HG02840 (cell line): ENCODE measurements around the gene SLC9A5.
A peak's percentile ranks its signal among the peaks of the same experiment; 100 is the strongest.

Experiments
- ATAC-seq: cut with Tn5 transposase; IDR thresholded peaks from one replicate; pipeline ENCODE4 v1.9.1; 2021; ENCODE audit warnings: mild to moderate bottlenecking, moderate library complexity, moderate number of reproducible peaks; ENCODE audit not compliant: unreplicated experiment, low FRiP score

SLC9A5 gene

DNA sequence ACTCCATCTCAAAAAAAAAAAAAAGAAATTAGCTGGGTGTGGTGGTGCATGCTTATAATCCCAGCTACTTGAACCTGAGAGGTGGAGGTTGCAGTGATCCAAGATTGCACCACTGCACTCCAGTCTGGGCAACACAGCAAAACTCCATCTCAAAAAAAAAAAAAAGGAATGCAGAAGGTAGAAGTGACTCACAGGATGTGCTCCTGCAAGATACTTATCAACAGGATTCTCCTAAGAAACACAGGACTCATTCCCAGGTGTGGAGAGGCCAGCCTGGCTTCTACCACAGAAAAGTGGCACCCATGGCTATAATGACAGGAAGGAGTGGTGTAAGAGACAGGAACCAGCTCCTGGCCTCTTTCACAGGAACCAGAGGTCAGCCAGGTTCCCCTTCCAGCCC is 36.0 kb upstream of the SLC9A5 start:
- no peak for ATAC-seq

DNA sequence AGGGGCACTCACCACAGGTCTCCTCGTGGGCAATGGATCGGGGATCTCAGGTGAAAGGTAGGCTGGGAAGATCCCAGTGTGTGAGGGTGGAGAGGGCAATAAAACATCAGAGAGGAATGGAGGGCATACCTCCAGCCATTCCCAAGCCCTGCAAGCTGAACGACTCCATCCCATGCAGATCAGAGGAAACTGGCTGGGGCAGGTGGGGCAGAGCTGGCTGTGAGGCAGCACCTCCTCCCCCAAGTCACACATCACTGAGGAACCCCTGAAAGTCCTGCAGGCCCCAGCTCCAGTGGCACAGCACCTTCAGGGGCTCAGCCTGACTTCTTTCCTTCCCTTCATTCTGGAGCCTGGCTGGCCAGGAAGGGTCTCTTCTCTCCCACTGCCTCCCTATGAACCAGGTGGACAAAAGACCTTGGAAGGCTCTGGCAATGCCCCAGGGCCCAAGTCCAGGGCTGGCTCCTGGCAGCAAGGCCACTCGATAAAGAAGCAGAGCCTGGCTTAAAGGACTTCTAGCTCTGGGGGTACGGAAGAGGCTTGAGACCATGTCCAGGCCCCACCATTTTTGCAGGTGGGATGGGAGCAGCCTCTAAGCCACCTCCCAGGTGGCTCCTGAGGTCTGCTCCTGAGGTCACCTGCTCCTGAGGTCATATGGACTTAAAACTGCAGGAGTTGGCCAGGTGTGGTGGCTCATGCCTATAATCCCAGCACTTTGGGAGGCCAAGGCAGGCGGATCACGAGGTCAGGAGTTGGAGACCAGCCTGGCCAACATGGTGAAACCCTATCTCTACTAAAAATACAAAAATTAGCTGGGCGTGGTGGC is 35.4 kb upstream of the SLC9A5 start:
- no peak for ATAC-seq

DNA sequence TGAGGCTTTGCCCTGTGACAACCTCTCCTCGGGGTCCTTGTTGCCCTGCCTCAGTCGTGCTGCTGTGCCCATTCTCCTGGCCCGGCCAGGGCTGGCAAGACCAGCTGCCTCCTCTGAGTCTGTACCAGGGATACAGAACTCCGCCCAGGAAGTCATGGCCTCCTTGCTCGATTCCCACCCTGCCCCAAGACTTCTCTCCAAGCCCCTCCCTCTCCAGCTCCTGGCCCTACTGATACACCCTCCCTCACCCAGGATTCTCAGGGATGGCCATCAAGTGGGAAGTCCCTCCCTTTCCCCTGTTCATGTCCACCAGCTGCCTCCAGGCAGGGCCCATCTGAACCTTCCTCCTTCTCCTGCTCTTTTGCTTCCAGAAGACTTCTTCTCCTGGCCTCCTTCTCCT is 33.1 kb upstream of the SLC9A5 start:
- ATAC-seq, result no peak

DNA sequence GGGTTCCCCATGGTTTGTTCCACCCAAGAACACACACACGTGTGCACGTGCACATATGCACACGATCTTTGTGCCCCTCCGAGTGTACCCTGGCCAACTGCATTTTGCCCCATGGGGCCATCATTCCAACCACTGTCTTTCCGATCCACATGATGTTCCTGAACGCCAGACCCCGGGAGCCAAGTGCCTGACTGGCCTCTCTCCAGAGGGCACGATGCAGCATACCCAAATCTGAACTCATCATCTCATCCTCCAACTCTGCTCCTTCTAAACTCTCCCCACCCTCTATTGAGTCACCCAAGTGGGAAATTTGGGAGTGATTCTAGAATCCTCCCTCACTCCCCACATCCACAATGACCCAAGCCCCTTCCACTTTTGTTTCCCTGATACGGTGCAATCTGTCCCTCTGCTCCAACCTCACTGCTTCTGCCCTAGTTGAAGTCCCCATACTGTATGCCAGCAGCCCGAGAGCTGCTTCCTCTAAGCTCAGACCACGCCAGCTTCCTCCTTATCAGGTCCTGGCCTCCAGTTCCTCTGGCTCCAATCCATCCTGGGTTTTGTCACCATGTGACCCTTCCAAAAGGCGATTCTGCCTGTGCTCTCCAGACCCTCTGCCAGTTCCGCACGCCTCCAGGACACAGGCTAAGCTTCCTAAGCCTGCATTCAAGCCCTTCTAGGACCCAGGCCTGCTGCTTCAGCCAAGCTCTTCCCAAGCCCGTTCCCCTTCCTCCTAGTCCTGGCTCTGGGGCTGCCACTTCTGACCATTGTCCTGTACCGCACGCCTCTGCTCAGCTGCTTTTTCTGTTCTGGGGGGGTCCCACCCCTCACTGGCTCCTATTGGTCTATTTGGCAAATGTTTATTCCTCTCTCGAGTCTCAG is 31.9 kb upstream of the SLC9A5 start:
- no peak for ATAC-seq

DNA sequence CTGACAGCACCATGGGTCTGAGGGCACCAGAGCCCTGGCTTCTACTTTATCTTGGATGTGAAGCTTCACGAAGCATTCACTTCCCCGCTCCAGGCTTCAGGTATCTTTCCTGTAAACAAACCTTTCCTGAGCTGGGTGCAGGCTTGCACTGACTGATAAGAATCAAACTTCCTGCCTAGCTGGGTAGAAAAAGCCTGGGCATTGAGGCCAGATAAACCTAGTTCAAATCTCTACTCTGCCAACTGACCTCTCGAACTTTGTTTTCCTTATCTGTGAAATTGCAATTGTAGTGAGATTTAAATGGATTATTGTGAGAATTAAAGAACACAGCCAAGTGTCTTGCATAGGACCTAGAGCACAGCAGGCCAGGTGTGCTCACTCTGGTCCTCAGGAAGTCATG is 24.8 kb upstream of the SLC9A5 start:
- ATAC-seq, result no peak

DNA sequence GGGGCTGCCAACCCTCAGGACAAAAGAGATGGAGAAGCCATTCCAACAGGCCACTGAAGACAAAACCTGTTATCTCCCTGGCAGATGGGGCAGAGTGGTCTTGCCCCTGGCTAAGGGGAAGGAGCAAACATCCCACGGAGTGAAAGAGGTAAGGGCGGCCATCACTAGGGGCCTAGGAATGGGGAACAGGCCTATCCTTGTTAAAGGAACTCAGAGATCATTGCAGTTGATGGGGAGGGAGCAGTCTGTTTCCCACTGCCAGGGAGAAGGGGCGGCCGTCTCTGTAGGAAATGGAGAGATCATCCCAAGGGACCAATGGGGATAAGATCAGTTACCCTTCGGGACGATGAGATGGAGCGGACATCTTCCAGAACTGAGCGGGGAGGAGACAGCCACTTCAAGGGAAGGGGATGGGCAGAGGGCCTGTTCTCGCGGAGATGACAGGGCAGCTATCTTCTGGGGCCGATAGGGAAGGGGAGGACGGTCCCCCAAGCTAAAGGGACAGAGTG is 22.4 kb upstream of the SLC9A5 start:
- ATAC-seq, result no peak

DNA sequence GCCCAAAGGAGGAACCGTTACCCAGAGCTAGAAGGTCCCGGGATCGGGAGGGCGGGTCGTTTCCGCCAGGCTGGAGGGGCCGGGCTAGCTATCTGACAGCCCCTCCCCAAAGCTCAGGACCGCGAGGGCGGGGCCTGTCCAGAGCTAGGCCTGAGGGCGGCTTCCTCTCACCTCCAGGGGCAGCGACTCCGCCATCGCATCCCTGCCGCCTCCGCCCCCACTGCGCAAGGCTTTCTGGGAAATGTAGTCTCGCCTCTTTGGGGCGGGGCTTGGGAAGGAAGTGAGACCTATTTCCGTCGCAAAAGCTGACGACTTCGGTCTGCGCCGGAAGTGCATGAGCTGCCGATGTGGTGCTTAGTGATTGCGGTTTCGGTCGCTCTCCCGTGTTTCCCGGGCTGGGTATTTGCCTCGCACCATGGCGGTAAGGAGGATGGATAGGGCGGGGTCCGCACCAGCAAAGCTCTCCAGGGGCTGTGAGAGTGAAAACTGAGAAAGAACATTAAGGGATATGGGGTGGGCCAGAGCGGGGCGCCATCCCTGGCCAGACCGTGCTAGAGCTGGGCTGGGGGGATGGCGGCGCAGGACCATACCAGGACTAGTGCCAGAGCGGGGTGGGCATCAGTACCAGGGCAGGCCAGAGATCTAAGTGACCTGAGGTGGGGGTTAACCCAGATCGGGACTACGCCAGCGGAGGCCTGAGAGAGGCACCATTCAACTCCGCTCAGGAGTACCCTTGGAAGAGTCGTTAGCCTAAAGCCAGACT is 21.8 kb upstream of the SLC9A5 start, which contains the start of gene TMEM208:
Gene TMEM208 (plus strand): TSS at position 327 of the 763 bp plus-strand sequence. CDS start 89 bp downstream, at position 416.
- peak; percentile 93 for ATAC-seq

DNA sequence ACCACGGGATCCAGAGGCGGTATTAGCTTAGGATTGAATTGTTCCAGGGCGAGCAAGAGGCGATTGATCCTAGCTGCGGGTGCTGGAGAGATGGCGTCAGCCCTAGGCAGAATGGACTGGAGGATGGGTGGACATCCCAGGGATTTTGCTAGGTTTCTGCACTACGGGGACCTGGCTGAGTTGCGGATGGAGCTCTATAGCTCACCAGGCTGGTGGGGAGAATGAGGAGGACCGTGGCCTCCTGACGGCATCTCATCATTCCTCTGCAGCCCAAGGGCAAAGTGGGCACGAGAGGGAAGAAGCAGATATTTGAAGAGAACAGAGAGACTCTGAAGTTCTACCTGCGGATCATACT is 21.2 kb upstream of the SLC9A5 start:
- no peak for ATAC-seq

DNA sequence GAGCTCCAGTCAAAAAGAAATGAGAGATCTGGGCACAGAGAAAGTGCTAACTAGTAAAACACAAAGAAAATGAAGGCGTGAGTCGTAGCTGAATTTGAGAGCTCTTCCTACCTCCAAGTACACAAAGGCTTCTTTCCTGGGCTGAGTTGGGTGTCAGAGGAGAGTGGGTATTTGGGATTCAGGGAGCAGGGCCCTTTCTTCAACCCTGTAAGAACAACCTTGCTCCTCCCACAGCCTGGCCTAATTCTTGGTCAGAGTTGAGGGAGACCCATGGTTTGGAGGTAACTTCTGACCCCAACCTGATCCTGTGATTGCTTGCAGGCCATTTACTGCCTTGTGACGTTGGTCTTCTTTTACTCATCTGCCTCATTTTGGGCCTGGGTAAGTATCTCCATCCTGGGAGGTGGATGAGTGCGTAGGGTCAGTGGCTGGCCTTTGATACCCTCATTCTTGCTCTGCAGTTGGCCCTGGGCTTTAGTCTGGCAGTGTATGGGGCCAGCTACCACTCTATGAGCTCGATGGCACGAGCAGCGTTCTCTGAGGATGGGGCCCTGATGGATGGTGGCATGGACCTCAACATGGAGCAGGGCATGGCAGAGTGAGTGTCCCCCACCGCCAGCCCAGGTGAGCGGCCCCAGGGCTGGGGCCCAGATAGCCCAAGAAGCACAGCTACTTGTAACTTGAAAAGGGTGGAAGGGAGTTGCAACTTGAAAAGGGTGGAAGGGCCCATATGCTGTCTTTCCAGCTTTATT is 20.6 kb upstream of the SLC9A5 start:
- ATAC-seq, result no peak

DNA sequence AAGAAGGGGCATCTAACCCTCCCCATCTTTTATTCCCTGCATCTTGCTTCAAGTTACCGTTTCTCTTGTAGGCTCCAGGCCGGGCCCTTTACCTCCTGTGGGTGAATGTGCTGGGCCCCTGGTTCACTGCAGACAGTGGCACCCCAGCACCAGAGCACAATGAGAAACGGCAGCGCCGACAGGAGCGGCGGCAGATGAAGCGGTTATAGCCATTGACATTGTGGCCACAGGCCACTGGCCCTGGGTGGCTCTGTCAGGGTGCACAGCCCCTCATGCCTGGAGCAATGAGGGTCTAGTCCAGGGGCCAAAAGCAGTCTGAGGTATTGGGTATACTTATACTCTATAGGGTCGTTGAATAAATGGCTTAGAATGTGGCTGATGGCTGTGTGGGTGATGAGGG is 19.9 kb upstream of the SLC9A5 start:
- ATAC-seq, result no peak

DNA sequence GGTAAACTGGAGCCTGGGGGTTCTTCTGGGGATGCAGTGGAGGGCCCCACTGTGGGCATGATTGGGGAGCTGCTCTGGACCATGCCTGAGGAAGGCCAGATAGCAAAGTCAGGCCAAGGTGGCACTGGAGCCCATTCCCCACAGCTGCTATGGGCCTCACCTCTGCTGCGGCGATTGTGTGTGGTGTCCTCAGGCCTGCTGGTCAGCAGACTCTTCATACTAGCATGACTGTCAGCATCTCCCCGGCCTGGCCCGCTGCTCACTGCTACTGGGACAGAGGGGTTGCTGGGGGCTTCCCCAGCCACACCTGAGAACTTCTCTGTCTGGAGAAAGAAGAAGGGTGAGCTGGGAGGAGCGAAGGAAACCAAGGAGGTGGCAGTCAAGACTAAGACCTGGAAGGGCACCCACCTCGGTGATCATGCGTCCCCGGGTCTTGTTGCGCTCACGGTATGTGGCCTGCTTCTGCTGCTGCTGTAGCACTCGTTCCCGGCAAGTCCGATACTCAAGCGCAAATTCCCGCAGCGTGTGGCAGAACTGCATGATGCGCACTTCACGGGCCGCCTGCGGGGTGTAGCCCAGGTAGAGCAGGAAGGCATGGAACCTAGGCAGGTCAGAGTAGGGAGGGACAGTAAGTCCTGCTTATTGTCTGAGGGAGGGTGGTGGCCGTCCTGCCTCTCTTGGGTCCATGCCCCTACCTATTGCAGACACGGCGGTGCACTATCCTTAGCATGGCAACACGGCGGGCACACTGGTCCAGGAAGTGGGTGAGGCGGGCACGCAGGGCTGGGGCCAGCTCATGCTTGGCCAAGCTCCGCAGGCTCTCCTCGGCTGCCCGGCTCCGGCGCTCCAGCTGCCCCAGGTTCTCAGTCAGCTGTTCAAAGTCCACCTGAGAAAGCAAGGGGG is 18.6 kb upstream of the SLC9A5 start:
- ATAC-seq, result no peak

DNA sequence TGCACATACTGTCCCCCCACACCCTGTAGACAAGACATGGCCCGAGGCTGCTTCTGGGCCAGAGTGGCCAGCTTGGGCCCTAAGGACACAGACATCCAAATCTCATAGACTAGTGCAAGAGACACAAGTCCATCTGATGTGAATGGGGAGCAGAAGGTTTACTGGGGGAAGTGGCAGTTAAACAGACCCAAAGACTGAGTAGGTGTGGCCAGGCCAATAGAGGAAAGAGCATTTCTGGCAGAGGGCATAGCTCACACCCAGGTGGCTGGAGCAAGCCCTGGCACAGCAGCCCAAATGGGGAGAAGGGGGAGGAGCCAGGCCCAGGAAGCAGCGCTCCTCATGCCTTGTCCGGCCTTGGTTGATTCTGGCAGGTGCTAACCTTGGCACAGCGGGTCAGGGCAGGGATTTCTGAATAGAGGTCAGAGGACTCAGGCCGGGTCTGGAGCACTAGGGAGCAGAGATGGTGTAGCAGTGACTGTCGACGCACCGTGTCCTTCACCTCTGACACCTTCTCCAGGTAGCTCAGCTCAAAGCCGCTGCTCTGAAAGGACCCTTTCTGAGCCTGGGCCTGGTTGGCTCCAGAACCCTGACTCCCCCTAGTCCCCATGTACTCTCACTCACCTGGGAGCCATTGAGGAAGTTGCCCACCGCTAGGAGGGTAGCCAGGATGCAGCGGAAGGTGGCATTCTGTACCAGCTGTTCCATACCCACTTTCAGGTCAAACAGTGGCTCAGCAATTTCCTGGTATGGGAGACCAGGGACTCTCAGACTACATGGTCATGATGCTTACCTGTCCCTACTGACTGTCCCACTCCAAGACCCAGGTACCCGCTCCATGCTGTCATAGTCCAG is 17.7 kb upstream of the SLC9A5 start:
- no peak for ATAC-seq

DNA sequence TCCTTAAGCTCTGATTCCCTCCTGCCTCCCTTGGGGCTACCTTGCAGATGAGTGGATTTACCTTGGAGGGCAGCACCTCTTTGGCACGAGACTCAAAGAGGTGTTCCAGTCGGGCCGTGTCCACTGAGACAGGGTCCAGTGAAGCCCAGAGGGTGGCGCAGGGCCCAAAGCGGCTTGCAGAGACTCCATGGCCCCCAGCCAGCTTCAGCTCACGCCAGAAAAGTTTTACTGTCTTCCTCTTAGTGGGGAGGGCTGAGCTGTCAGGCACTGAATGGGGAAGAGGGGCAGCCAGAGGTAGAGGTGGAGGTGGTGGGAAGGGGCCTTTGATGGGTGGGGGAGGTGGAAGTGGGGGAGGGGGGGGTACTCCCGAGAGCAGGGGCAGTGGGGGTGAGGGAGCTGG is 15.2 kb upstream of the SLC9A5 start:
- ATAC-seq, result no peak

DNA sequence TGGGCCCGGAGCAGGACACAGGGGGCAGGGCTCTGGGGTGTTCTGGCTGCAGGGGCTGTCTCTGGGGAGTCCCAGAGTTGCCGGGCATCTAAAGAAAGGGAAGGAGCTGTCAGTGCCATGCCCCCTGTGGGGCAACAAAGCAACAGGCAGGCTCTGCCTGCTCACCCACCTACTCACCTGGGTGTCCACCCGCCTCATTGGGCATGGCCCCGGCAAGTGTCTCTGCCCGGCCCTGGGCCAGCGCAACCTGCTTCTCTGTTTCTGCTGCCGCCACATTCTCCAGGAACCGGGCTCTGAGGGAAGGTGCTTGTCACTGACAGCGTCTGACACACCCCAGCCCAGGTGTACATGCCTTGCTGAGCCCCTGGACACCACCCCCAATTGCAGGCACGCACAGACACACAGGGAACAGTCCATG is 14.6 kb upstream of the SLC9A5 start:
- no peak for ATAC-seq

DNA sequence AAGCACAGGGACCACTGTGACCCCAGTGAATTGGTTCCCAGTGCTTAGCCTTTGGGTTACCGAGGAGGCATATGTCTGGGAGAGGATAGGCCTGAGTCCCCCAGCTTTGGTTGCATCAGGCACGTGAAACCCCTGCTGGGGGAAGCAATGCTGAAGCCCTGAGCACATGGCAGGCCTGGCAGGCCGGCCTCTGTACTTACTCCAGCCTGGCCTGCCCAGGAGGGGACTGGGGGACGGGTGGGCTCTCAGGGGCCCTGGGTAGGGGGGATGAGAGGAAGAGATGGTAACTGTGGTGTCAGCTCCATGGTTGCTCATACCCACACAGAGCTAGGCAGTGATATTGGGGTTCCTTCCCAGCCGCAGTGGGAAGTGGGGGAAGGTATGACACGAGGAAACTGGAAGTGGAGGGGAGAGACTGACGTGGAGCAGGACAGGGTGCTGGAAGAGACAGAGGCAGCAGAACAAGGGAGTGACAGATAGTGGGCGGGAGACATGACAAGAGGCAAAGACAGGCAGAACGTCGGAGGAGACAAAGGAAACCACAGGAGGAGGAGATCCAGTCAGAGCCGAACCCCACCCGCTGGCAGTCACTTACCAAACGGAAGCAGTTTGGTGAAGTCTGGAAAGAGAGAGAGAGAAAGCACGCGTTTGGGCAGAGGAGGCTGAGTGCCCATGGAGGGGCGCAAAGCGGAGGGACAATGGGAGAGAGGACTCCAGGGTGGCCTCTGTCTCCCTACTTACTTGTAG is 12.8 kb upstream of the SLC9A5 start:
- no peak for ATAC-seq

DNA sequence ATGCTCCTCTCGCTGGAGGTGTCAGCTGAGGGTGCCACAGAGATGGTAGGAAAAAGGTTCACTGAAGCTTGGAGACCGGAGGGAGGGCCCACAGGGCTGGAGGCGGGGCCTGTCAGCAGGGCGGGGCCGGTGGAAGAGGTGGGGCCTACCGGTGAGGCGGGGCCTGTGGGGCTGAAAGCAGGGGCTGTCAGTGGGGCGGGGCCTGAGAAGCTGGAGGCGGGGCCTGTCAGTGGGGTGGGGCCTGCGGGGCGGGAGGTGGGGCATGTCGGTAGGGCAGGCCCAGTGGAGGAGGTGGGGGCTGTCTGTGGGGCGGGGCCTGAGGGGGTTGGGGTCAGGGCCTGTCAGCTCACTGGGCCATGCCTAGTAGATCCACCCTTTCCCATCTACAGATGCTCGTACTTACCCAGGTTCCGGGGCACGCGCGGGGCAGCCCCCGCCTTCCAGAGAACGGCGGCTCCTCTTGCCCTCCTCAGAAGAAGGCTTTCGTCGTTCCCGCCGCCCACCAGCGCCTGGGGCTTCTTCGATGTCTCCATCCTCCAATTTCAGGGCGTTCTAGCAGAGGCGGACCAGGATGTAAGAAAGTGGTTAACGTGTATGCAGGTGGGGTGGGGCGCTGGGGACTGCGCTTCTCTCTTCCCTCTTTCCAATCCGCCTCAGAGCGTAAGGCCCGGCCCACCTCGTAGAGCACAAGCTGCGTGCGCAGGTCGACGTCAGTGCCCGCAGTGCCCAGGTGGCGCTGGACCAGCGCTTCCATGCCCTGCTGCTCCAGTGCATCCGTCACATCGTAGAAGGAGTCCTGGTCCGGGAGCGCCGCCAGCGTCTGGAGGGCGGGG is 12.0 kb upstream of the SLC9A5 start:
- ATAC-seq, result no peak
